ENCODE results near the gene PTPRK. TPM values are rescaled to one million over a fixed set of nuclear protein-coding genes. Genes with fewer than 3 reads are reported as not detected.

PTPRK gene
- total RNA-seq, 1 experiment from 2014 or later, result 89.3 TPM

- Histone ChIP-seq H2AFZ (no peak overlapping the region), H3K27me3 (ENCODE audit: insufficient read depth, low read depth) (no peaks in the 10 kb centered on the region), H3K36me3 (ENCODE audit: low read depth) (no peaks in the 10 kb centered on the region), H3K79me2 (ENCODE audit: low read depth) (no peaks in the 10 kb centered on the region), H3K4me2 (no peak overlapping the region), H3K27ac (no peak overlapping the region), H4K20me1 (ENCODE audit: insufficient read depth) (0 out of 2 replicates have a peak, but pooled peaks cover 5% of the 10 kb centered on the region), H3F3A (ENCODE audit: insufficient read depth, low read depth) (peaks cover 4% of the 10 kb centered on the region; the same call in 1 of the 2 replicates), H3K9me3 (ENCODE audit: insufficient read depth, low read depth) (no peaks in the 10 kb centered on the region; the same call in 1 of the 2 replicates), H3K4me1 (replicated peaks; ENCODE audit: insufficient read depth) (no peaks in the 10 kb centered on the region), H3K4me3 (no peak overlapping the region), H3K9me2 (ENCODE audit: insufficient read depth) (no peaks in the 10 kb centered on the region; the same call in 1 of the 2 replicates)
- BruUV-seq (replicated peaks), result no TSS peak
- no peak for DNase-seq
- intact Hi-C loops (cut with micrococcal nuclease; ENCODE audit: unreplicated experiment), result no loop called here
- ChIA-PET CTCF (no interaction called here), POLR2A (ENCODE audit: unreplicated experiment) (no interaction called here)
- TF ChIP-seq EZH2 (IDR thresholded peaks at IDR 0.05; ENCODE audit: low read depth) (no peak), CTCF (conservative IDR thresholded peaks at IDR 0.05) (no peak)
These were observed 261.2 kb downstream of the PTPRK start for GRCh38 chr6:128259029-128259724.

GRCh38 chr6:128256095-128256494 lies 264.3 kb downstream of the PTPRK start:
- Histone ChIP-seq H3K4me2 (no peak overlapping the region), H3K4me3 (no peak overlapping the region), H3K9me2 (ENCODE audit: insufficient read depth) (no peaks in the 10 kb centered on the region; the same call in 1 of the 2 replicates), H3K79me2 (ENCODE audit: low read depth) (peaks cover 14% of the 10 kb centered on the region), H2AFZ (no peak overlapping the region), H3K36me3 (ENCODE audit: low read depth) (no peaks in the 10 kb centered on the region), H3K9me3 (ENCODE audit: insufficient read depth, low read depth) (no peaks in the 10 kb centered on the region; the same call in 1 of the 2 replicates), H3K4me1 (replicated peaks; ENCODE audit: insufficient read depth) (no peaks in the 10 kb centered on the region), H3K27me3 (ENCODE audit: insufficient read depth, low read depth) (no peaks in the 10 kb centered on the region), H4K20me1 (ENCODE audit: insufficient read depth) (0 out of 2 replicates have a peak, but pooled peaks cover 5% of the 10 kb centered on the region), H3F3A (ENCODE audit: insufficient read depth, low read depth) (peaks cover 2% of the 10 kb centered on the region; the same call in 1 of the 2 replicates), H3K27ac (no peak overlapping the region)
- no peak for TF ChIP-seq EZH2 (IDR thresholded peaks at IDR 0.05; ENCODE audit: low read depth)
- no peak for TF ChIP-seq CTCF (conservative IDR thresholded peaks at IDR 0.05)
- no TSS peak for BruUV-seq (replicated peaks)
- intact Hi-C loops (cut with micrococcal nuclease; ENCODE audit: unreplicated experiment), result no loop called here
- CTCF ChIA-PET, result no interaction called here
- POLR2A ChIA-PET (ENCODE audit: unreplicated experiment), result interaction anchor here (0.7 kb wide), 1 partner anchor 47 kb away, joined by 9 read pairs; no protein-coding TSS in a partner anchor
- no peak for DNase-seq

- POLR2A ChIA-PET (ENCODE audit: unreplicated experiment), result no interaction called here
- no peak overlapping the region for H2AFZ ChIP-seq
- no TSS peak for BruUV-seq (replicated peaks)
- H3K9me2 ChIP-seq (ENCODE audit: insufficient read depth), result no peaks in the 10 kb centered on the region
- no peaks in the 10 kb centered on the region for H3K4me1 ChIP-seq (replicated peaks; ENCODE audit: insufficient read depth)
- DNase-seq, result no peak
- no peaks in the 10 kb centered on the region for H4K20me1 ChIP-seq (ENCODE audit: insufficient read depth)
- intact Hi-C loops (cut with micrococcal nuclease; ENCODE audit: unreplicated experiment), result no loop called here
- peaks cover 14% of the 10 kb centered on the region for H3K79me2 ChIP-seq (ENCODE audit: low read depth)
- H3K36me3 ChIP-seq (ENCODE audit: low read depth), result no peaks in the 10 kb centered on the region
- no peaks in the 10 kb centered on the region for H3K27me3 ChIP-seq (ENCODE audit: insufficient read depth, low read depth)
- no peak overlapping the region for H3K4me3 ChIP-seq
- TF ChIP-seq CTCF (conservative IDR thresholded peaks at IDR 0.05) (no peak), EZH2 (IDR thresholded peaks at IDR 0.05; ENCODE audit: low read depth) (no peak)
- CTCF ChIA-PET, result no interaction called here
- H3K4me2 ChIP-seq, result no peak overlapping the region
- H3F3A ChIP-seq (ENCODE audit: insufficient read depth, low read depth), result no peaks in the 10 kb centered on the region; the same call in 1 of the 2 replicates
- H3K27ac ChIP-seq, result no peak overlapping the region
- no peaks in the 10 kb centered on the region for H3K9me3 ChIP-seq (ENCODE audit: insufficient read depth, low read depth)
These were observed 267.8 kb downstream of the PTPRK start for GRCh38 chr6:128252341-128253176.
